Measurements from ENCODE around the gene CDK2.
"Not testable (repeated sequence)": the region's sequence is repeated elsewhere in the genome, so short reads cannot be mapped to it uniquely, and the experiment has no call there.

The CDK2 gene

GRCh38 chr12:55966408-55967281, at the start of gene CDK2:
Gene CDK2 (plus strand): TSS chr12:55966830. CDS start chr12:55967009, 179 bp downstream.
- H3K27ac ChIP-seq (ENCODE audit: low read length) = peak within 1 kb of the TSS; percentile 25
- H3K36me3 ChIP-seq (replicated peaks; ENCODE audit: low read depth, low read length) = peaks cover 21% of the 10 kb centered on the region
- no peak for TF ChIP-seq EZH2phosphoT487 (IDR thresholded peaks at IDR 0.05; ENCODE audit: low read depth)
- TF ChIP-seq, protein P1, sequence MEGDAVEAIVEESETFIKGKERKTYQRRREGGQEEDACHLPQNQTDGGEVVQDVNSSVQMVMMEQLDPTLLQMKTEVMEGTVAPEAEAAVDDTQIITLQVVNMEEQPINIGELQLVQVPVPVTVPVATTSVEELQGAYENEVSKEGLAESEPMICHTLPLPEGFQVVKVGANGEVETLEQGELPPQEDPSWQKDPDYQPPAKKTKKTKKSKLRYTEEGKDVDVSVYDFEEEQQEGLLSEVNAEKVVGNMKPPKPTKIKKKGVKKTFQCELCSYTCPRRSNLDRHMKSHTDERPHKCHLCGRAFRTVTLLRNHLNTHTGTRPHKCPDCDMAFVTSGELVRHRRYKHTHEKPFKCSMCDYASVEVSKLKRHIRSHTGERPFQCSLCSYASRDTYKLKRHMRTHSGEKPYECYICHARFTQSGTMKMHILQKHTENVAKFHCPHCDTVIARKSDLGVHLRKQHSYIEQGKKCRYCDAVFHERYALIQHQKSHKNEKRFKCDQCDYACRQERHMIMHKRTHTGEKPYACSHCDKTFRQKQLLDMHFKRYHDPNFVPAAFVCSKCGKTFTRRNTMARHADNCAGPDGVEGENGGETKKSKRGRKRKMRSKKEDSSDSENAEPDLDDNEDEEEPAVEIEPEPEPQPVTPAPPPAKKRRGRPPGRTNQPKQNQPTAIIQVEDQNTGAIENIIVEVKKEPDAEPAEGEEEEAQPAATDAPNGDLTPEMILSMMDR (IDR thresholded peaks at IDR 0.05; ENCODE audit: low read depth, low read length) = no peak
- peak within 1 kb of the TSS; percentile 94 for H2AFZ ChIP-seq (ENCODE audit: low read depth, low read length)
- H3K27me3 ChIP-seq (ENCODE audit: low read depth, low read length) = no peaks in the 10 kb centered on the region
- H3K4me1 ChIP-seq (ENCODE audit: low read length) = peaks cover 25% of the 10 kb centered on the region
- no peaks in the 10 kb centered on the region for H4K20me1 ChIP-seq (ENCODE audit: insufficient read depth, low read length)
- H3K4me3 ChIP-seq (ENCODE audit: low read length) = peak within 1 kb of the TSS; percentile 96
- peak within 1 kb of the TSS; percentile 96 for H3K9ac ChIP-seq (ENCODE audit: low read length)
- peaks cover 13% of the 10 kb centered on the region for H3K79me2 ChIP-seq (ENCODE audit: low read length)
- H3K9me3 ChIP-seq (ENCODE audit: insufficient read depth, low read length) = no peaks in the 10 kb centered on the region
- H3K4me2 ChIP-seq (ENCODE audit: low read length) = peak within 1 kb of the TSS; percentile 93

DNA sequence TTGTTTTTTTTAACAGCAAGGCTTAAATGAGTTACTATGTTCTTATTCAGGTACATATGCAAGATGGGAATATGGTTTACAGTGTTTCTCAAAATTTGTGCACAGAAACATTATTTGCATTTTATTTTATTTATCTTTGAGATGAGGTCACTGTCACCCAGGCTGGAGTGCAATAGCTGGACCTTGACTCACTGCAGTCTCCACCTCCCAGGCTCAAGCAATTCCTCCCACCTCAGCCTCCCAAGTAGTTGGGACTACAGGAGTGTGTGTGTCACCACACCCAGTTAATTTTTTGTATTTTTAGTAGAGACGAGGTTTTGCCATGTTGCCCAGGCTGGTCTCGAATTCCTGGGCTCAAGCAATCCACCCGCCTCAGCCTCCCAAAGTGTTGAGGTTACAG, 47.6 kb upstream of the CDK2 start:
- H4K20me1 ChIP-seq (ENCODE audit: insufficient read depth, low read length); H3K36me3 ChIP-seq (replicated peaks; ENCODE audit: low read depth, low read length); H3K9me3 ChIP-seq (ENCODE audit: insufficient read depth, low read length); H3K27me3 ChIP-seq (ENCODE audit: low read depth, low read length); H3K4me1 ChIP-seq (ENCODE audit: low read length); H3K4me2 ChIP-seq (ENCODE audit: low read length); H3K27ac ChIP-seq (ENCODE audit: low read length); H3K4me3 ChIP-seq (ENCODE audit: low read length); H3K9ac ChIP-seq (ENCODE audit: low read length); H2AFZ ChIP-seq (ENCODE audit: low read depth, low read length): not testable (repeated sequence)
- peaks cover 84% of the 10 kb centered on the region for H3K79me2 ChIP-seq (ENCODE audit: low read length)

GRCh38 chr12:55922126-55922525, 44.5 kb upstream of the CDK2 start:
- H3K79me2 ChIP-seq (ENCODE audit: low read length) = peaks cover 88% of the 10 kb centered on the region
- H3K4me2 ChIP-seq (ENCODE audit: low read length) = no peak overlapping the region
- H3K27me3 ChIP-seq (ENCODE audit: low read depth, low read length) = no peaks in the 10 kb centered on the region
- H3K27ac ChIP-seq (ENCODE audit: low read length) = no peak overlapping the region
- peaks cover 9% of the 10 kb centered on the region for H3K36me3 ChIP-seq (replicated peaks; ENCODE audit: low read depth, low read length)
- no peak overlapping the region for H3K9ac ChIP-seq (ENCODE audit: low read length)
- H3K4me3 ChIP-seq (ENCODE audit: low read length) = no peak overlapping the region
- H4K20me1 ChIP-seq (ENCODE audit: insufficient read depth, low read length) = no peaks in the 10 kb centered on the region; the same call in 1 of the 2 replicates
- H3K9me3 ChIP-seq (ENCODE audit: insufficient read depth, low read length) = no peaks in the 10 kb centered on the region
- TF ChIP-seq, protein P1 (IDR thresholded peaks at IDR 0.05; ENCODE audit: low read depth, low read length) = no peak
- no peak for TF ChIP-seq EZH2phosphoT487 (IDR thresholded peaks at IDR 0.05; ENCODE audit: low read depth)
- H2AFZ ChIP-seq (ENCODE audit: low read depth, low read length) = no peak overlapping the region
- peaks cover 11% of the 10 kb centered on the region for H3K4me1 ChIP-seq (ENCODE audit: low read length)

- Histone ChIP-seq H3K4me1 (ENCODE audit: low read length) (peaks cover 13% of the 10 kb centered on the region), H3K79me2 (ENCODE audit: low read length) (peaks cover 88% of the 10 kb centered on the region)
- not testable (repeated sequence) for H3K27me3 ChIP-seq (ENCODE audit: low read depth, low read length); H2AFZ ChIP-seq (ENCODE audit: low read depth, low read length); H3K9me3 ChIP-seq (ENCODE audit: insufficient read depth, low read length); H3K9ac ChIP-seq (ENCODE audit: low read length); H3K4me3 ChIP-seq (ENCODE audit: low read length); H3K4me2 ChIP-seq (ENCODE audit: low read length); H4K20me1 ChIP-seq (ENCODE audit: insufficient read depth, low read length); H3K36me3 ChIP-seq (replicated peaks; ENCODE audit: low read depth, low read length); H3K27ac ChIP-seq (ENCODE audit: low read length)
These were observed 43.0 kb upstream of the CDK2 start for GRCh38 chr12:55923648-55924047.

DNA sequence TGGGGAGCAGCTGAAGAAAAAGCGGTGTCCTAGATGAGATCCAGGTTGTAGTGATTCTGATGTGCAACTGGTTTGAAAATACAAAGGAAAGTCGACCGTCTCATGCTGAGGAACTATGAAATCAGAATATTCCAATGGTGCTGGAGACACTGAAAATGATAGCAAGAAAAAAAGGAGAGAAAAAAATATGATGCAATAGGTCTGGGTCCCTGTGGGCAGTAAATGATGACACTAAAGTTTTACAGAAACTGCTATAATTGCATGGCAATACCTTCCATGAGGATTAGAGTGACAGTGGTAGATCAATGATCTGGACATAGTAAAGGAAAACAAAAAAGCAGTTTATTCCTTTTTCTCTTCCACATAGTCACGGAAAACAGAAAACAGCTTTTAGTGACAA, 41.3 kb upstream of the CDK2 start:
- H3K4me3 ChIP-seq (ENCODE audit: low read length) = peak overlapping the region; percentile 91
- H3K4me1 ChIP-seq (ENCODE audit: low read length) = peaks cover 28% of the 10 kb centered on the region
- peaks cover 4% of the 10 kb centered on the region; the same call in 1 of the 2 replicates for H3K9me3 ChIP-seq (ENCODE audit: insufficient read depth, low read length)
- no peaks in the 10 kb centered on the region; the same call in 1 of the 2 replicates for H4K20me1 ChIP-seq (ENCODE audit: insufficient read depth, low read length)
- H3K4me2 ChIP-seq (ENCODE audit: low read length) = peak overlapping the region; percentile 96
- peaks cover 9% of the 10 kb centered on the region for H3K36me3 ChIP-seq (replicated peaks; ENCODE audit: low read depth, low read length)
- no peak overlapping the region for H2AFZ ChIP-seq (ENCODE audit: low read depth, low read length)
- peaks cover 76% of the 10 kb centered on the region for H3K79me2 ChIP-seq (ENCODE audit: low read length)
- peak overlapping the region; percentile 97 for H3K9ac ChIP-seq (ENCODE audit: low read length)
- no peaks in the 10 kb centered on the region for H3K27me3 ChIP-seq (ENCODE audit: low read depth, low read length)
- H3K27ac ChIP-seq (ENCODE audit: low read length) = no peak overlapping the region
- no peak for TF ChIP-seq EZH2phosphoT487 (IDR thresholded peaks at IDR 0.05; ENCODE audit: low read depth)
- TF ChIP-seq, protein P1 (IDR thresholded peaks at IDR 0.05; ENCODE audit: low read depth, low read length) = no peak

Data from OCI-LY3 (cell line).